NT2/D1 (cell line): ENCODE data around the gene GSKIP.

Experiments
- SUZ12 ChIP-seq: IDR thresholded peaks from 2 replicates; pipeline ENCODE4 v1.6.1; 2011; ENCODE audit not compliant: insufficient read length, insufficient read depth; ENCODE audit errors: extremely low read depth
- YY1 ChIP-seq: IDR thresholded peaks from 2 replicates; pipeline ENCODE4 v1.6.1; 2011; ENCODE audit not compliant: insufficient read length, insufficient read depth
- ZNF274 ChIP-seq: IDR thresholded peaks from 2 replicates; pipeline ENCODE4 v1.6.1; 2011; ENCODE audit warnings: mild to moderate bottlenecking, low read depth, low read length

DNA sequence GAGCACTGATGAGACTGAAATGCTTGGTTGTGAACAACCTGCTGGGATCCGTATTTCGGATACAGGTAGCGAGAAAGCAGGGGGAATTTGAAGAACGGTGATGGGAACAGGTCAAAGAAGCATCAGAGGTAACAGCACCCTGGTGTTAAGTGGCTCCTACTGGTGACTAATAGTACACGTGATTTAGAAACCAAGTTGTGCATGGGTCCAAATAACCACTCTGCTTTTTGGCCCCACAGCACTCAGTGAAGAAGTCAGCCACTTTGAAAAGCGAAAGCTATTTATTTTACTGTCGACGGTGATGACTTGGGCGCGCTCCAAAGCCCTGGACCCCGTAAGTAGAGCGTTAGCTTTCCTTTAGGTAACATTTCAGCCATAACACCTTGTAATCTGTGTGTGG is 45.3 kb downstream of the GSKIP start:
- TF ChIP-seq ZNF274 (no peak), SUZ12 (no peak), YY1 (no peak)
